ENCODE measurements around the gene PRSS57.

PRSS57 gene

GRCh38 chr19:648904-649801 is 46.1 kb downstream of the PRSS57 start:
- no peak for DNase-seq

- no peak for DNase-seq
Observed at GRCh38 chr19:648305-648704, 46.9 kb downstream of the PRSS57 start.

- DNase-seq: no peak
Observed at GRCh38 chr19:647566-648284, 47.5 kb downstream of the PRSS57 start.

- DNase-seq: no peak
Observed at GRCh38 chr19:646779-647565, 48.3 kb downstream of the PRSS57 start.

- DNase-seq: no peak
Observed at GRCh38 chr19:645912-646778, 49.1 kb downstream of the PRSS57 start.

GRCh38 chr19:644789-645188 is 50.5 kb downstream of the PRSS57 start:
- no peak for DNase-seq

- DNase-seq: no peak
Observed at GRCh38 chr19:644363-644762, 50.9 kb downstream of the PRSS57 start.

- DNase-seq: no peak
Observed at GRCh38 chr19:643736-644135, 51.5 kb downstream of the PRSS57 start.

GRCh38 chr19:642767-643727 is 52.2 kb downstream of the PRSS57 start:
- DNase-seq: no peak

GRCh38 chr19:641702-642101 is 53.5 kb downstream of the PRSS57 start:
- DNase-seq: no peak

- no peak for DNase-seq
Observed at GRCh38 chr19:640606-641189, 54.6 kb downstream of the PRSS57 start.

- no peak for DNase-seq
Observed at GRCh38 chr19:640161-640558, 55.1 kb downstream of the PRSS57 start.

- peak; percentile 92 to 96 for DNase-seq
Observed at GRCh38 chr19:639253-640160, 55.7 kb downstream of the PRSS57 start, which contains the start of gene FGF22. FGF22 (plus strand) TSS chr19:639879; CDS start chr19:639926, 47 bp downstream.

GRCh38 chr19:638906-639252 is 56.4 kb downstream of the PRSS57 start:
- DNase-seq: no peak
